ENCODE data around the gene CFL2.

GRCh38 chr14:34718750-34719304, 4.4 kb upstream of the CFL2 start:
- TF ChIP-seq POLR2A (IDR thresholded peaks at IDR 0.05) (no peak), CTCF (IDR thresholded peaks at IDR 0.05) (no peak)
